Neuronal stem cell (in vitro differentiated cells): ENCODE data around the gene CERCAM.
"Not testable (repeated sequence)": the region's sequence is repeated elsewhere in the genome, so short reads cannot be mapped to it uniquely, and the experiment has no call there.

Experiments
- DNase-seq: peaks from one replicate; pipeline ENCODE4 v3.0.0-alpha.2; 2013; ENCODE audit warnings: low spot score
- H2AFZ ChIP-seq: one replicate; pipeline ENCODE4 v1.6.1; 2013; ENCODE audit warnings: mild to moderate bottlenecking, low read length, inconsistent platforms
- H2AK5ac ChIP-seq: 2 replicates; pipeline ENCODE4 v1.6.1; 2013; ENCODE audit warnings: low read depth, mild to moderate bottlenecking, inconsistent platforms, low read length, moderate library complexity, mixed read lengths
- H2BK120ac ChIP-seq: 2 replicates; pipeline ENCODE4 v1.6.1; 2013; ENCODE audit warnings: low read depth, mild to moderate bottlenecking, inconsistent platforms, low read length, moderate library complexity, mixed read lengths
- H2BK12ac ChIP-seq: one replicate; pipeline ENCODE4 v1.6.1; 2013; ENCODE audit warnings: low read length, inconsistent platforms
- H2BK15ac ChIP-seq: 2 replicates; pipeline ENCODE4 v1.6.1; 2013; ENCODE audit warnings: mild to moderate bottlenecking, low read length, inconsistent platforms, mixed read lengths
- H2BK5ac ChIP-seq: one replicate; pipeline ENCODE4 v1.6.1; 2013; ENCODE audit warnings: inconsistent platforms, mild to moderate bottlenecking, low read length, moderate library complexity
- H3K14ac ChIP-seq: one replicate; pipeline ENCODE4 v1.6.1; 2013; ENCODE audit warnings: low read length, inconsistent platforms
- H3K18ac ChIP-seq: 2 replicates; pipeline ENCODE4 v1.6.1; 2013; ENCODE audit warnings: low read length, inconsistent platforms
- H3K23ac ChIP-seq: 2 replicates; pipeline ENCODE4 v1.6.1; 2013; ENCODE audit warnings: low read depth, mild to moderate bottlenecking, mixed read lengths, low read length, inconsistent platforms; ENCODE audit not compliant: poor library complexity
- H3K27ac ChIP-seq: replicated peaks from 3 replicates; pipeline ENCODE4 v1.5.1; 2013; ENCODE audit warnings: low read length, inconsistent platforms
- H3K27me3 ChIP-seq, 3 experiments: 2 replicates each; pipeline ENCODE4 v1.6.1; 2013; ENCODE audit warnings: low read length in 3 of 3, mild to moderate bottlenecking in 2 of 3, inconsistent platforms in 1 of 3, low read depth in 1 of 3, mixed read lengths in 1 of 3, moderate library complexity in 1 of 3; ENCODE audit not compliant: control insufficient read depth in 3 of 3, insufficient read depth in 3 of 3
- H3K36me3 ChIP-seq, 2 donors: replicated peaks in 1 of 2; 2 replicates each; pipeline ENCODE4 v1.6.1; 2013; ENCODE audit warnings: low read length in 2 of 2; ENCODE audit not compliant: control insufficient read depth in 2 of 2, insufficient read depth in 2 of 2
- H3K4ac ChIP-seq: 2 replicates; pipeline ENCODE4 v1.6.1; 2013; ENCODE audit warnings: inconsistent platforms, mild to moderate bottlenecking, low read length, moderate library complexity
- H3K4me1 ChIP-seq, 2 donors: 1 replicate in 1 of 2; 2 replicates in 1 of 2; pipeline ENCODE4 v1.6.1; 2013; ENCODE audit warnings: low read length in 2 of 2, low read depth in 1 of 2; ENCODE audit not compliant: control insufficient read depth in 2 of 2, insufficient read depth in 1 of 2
- H3K4me2 ChIP-seq: one replicate; pipeline ENCODE4 v1.6.1; 2013; ENCODE audit warnings: mild to moderate bottlenecking, low read length, inconsistent platforms; ENCODE audit not compliant: insufficient read depth, poor library complexity, severe bottlenecking
- H3K4me3 ChIP-seq, 2 donors: 2 replicates each; pipeline ENCODE4 v1.5.1; 2013; ENCODE audit warnings: low read length in 2 of 2, mild to moderate bottlenecking in 2 of 2, inconsistent platforms in 1 of 2, moderate library complexity in 1 of 2
- H3K79me1 ChIP-seq: one replicate; pipeline ENCODE4 v1.6.1; 2013; ENCODE audit warnings: low read depth, mild to moderate bottlenecking, inconsistent platforms, low read length, moderate library complexity
- H3K9ac ChIP-seq: one replicate; pipeline ENCODE4 v1.6.1; 2013; ENCODE audit warnings: mild to moderate bottlenecking, low read depth, low read length, inconsistent platforms; ENCODE audit not compliant: poor library complexity
- H3K9me3 ChIP-seq, 2 donors: replicated peaks in 1 of 2; 2 replicates each; pipeline versions ENCODE3 to v1.6.1; 2013; ENCODE audit warnings: low read length in 2 of 2, mild to moderate bottlenecking in 2 of 2, inconsistent platforms in 1 of 2, low read depth in 1 of 2, mixed read lengths in 1 of 2, moderate library complexity in 1 of 2; ENCODE audit not compliant: control insufficient read depth in 2 of 2, insufficient read depth in 1 of 2
- H4K8ac ChIP-seq: one replicate; pipeline ENCODE4 v1.6.1; 2013; ENCODE audit warnings: low read depth, mild to moderate bottlenecking, inconsistent platforms, low read length, moderate library complexity
- H4K91ac ChIP-seq: one replicate; pipeline ENCODE4 v1.6.1; 2013; ENCODE audit warnings: low read length, low read depth, mild to moderate bottlenecking, inconsistent platforms; ENCODE audit not compliant: poor library complexity
- WGBS, 2 donors: extraction: QIAGEN DNeasy Blood & Tissue Kit; methylation state at CpG; one replicate each; pipeline ENCODE4 v1.1.7; 2013; ENCODE audit warnings: missing lambda C conversion rate in 2 of 2, mixed read lengths in 1 of 2; ENCODE audit not compliant: insufficient read length in 2 of 2, insufficient replicate concordance in 1 of 2; ENCODE audit errors: extremely low coverage in 2 of 2; 5-methylcytosine and 5-hydroxymethylcytosine counted together

Gene CERCAM

DNA sequence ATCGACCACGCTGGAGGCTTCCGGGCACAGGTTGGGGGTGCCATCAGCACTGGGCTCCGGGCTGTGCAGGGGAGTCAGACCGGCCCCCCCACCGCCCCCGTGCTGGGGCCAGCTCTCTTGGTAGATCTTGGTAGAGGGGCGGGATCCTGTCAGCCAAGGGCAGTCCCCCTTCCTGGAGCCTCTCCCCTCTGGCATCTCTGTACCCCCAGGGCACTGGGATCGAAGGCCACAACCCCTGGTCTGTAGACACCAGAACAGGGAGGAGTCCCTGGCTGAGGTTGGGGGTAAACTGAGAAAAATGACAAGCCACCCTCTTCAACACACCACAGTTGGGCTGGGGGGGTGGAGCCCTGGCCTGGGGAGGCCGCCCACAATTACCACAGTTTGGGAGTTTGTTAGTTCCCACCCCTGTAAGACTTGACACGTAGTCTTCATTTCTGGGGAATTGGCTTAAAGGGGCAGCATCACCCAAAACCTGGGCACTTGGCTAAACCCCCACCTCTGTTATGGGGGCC, 882 bp downstream of the CERCAM start:
- Histone ChIP-seq H4K91ac (no peak overlapping the region), H3K27me3 (peaks cover 0 to 56% (median 15%) of the 10 kb centered on the region in 3 experiments), H3K9ac (no peak overlapping the region), H2BK15ac (no peak overlapping the region), H3K79me1 (peaks cover 3% of the 10 kb centered on the region), H2BK5ac (peak overlapping the region; percentile 5), H3K27ac (no peak overlapping the region), H2AK5ac (peak overlapping the region; percentile 83), H2AFZ (peak overlapping the region; percentile 100), H3K36me3 (peaks cover 0 to 14% of the 10 kb centered on the region in 2 donors), H3K18ac (peak overlapping the region; percentile 59), H3K9me3 (peaks cover 0 to 2% of the 10 kb centered on the region in 2 donors), H3K4me2 (peak overlapping the region; percentile 97), H2BK12ac (no peak overlapping the region), H3K4me1 (peaks cover 4 to 11% of the 10 kb centered on the region in 2 donors), H3K4ac (no peak overlapping the region), H4K8ac (no peak overlapping the region), H3K14ac (no peak overlapping the region), H3K23ac (peak overlapping the region; percentile 80), H2BK120ac (peak overlapping the region; percentile 9), H3K4me3 (peak overlapping the region in 1 of 2 donors; percentile 82)
- no CpG with 5 or more reads among the region's 11 CpGs for WGBS, 2 donors
- DNase-seq, result no peak

DNA sequence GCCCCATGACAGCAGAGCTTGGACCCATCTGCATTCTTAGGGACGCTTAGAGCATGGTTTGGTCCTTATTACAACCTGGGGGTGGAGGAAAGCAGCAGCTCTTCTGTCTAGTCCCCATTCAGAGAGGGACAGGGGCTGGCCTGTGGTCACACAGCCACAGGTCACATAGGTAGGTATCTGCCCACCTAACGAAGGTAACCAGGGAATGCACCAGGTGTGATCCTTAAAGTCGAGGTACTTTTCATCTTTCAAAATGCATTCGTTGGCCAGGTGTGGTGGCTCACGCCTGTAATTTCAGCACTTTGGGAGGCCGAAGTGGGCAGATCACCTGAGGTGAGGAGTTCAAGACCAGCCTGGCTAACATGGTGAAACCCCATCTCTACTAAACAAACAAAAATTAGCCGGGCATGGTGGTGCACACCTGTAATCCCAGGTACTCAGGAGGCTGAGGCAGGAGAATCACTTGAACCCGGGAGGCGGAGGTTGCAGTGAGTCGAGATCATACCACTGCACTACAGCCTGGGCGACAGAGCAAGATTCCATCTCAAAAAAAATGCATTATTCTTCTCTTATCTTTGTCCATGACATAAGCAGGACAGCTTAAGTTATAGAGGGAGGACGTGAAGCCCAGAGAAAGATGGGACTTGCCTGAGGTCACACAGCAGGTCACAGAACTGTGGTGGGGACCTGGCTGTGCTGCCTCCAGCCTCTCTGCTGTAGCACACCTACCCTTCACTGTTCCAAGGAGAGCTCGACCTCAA, 1.5 kb downstream of the CERCAM start:
- H2BK15ac ChIP-seq, H2AFZ ChIP-seq, DNase-seq, H3K14ac ChIP-seq, H3K9me3 ChIP-seq, H3K4me2 ChIP-seq, H4K91ac ChIP-seq, H3K9ac ChIP-seq, H3K27ac ChIP-seq, H3K4ac ChIP-seq, H4K8ac ChIP-seq, H3K23ac ChIP-seq, H3K79me1 ChIP-seq, H2BK12ac ChIP-seq, H3K18ac ChIP-seq, H2AK5ac ChIP-seq, H3K4me3 ChIP-seq: not testable (repeated sequence)
- peak overlapping the region; percentile 9 for H2BK120ac ChIP-seq
- peak overlapping the region; percentile 5 for H2BK5ac ChIP-seq
- peaks cover 0 to 17% of the 10 kb centered on the region in 2 donors for H3K36me3 ChIP-seq
- H3K27me3 ChIP-seq, result peaks cover 0 to 50% (median 15%) of the 10 kb centered on the region in 3 experiments
- H3K4me1 ChIP-seq, result peaks cover 4 to 10% of the 10 kb centered on the region in 2 donors
- WGBS, 2 donors, result no CpG with 5 or more reads among the region's 13 CpGs

DNA sequence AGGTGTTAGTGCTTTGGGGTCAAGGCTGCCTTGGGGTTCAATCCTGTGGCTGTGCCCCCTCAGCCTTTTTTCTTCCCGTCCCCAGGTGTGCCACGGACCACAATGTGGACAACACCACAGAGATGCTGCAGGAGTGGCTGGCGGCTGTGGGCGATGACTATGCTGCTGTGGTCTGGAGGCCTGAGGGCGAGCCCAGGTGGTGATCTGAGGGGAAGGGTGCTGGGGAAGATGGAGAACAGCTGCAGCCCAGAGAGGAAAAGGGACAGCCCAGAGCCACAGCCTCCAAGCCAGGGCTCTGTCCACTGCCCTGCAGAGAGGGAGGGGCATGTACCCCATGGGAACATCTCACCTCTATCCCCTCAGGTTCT, 2.1 kb downstream of the CERCAM start:
- Histone ChIP-seq H3K18ac (no peak overlapping the region), H3K4ac (no peak overlapping the region), H3K14ac (no peak overlapping the region), H2BK12ac (no peak overlapping the region), H2BK15ac (no peak overlapping the region), H4K91ac (no peak overlapping the region), H2AFZ (no peak overlapping the region), H3K4me2 (no peak overlapping the region), H3K9me3 (peaks cover 0 to 2% of the 10 kb centered on the region in 2 donors), H3K36me3 (peaks cover 0 to 17% of the 10 kb centered on the region in 2 donors), H3K27me3 (peaks cover 0 to 47% (median 15%) of the 10 kb centered on the region in 3 experiments), H2AK5ac (no peak overlapping the region), H2BK120ac (no peak overlapping the region), H3K9ac (no peak overlapping the region), H3K79me1 (peaks cover 3% of the 10 kb centered on the region), H3K27ac (no peak overlapping the region), H3K23ac (no peak overlapping the region), H4K8ac (no peak overlapping the region), H3K4me1 (peaks cover 4 to 10% of the 10 kb centered on the region in 2 donors), H2BK5ac (no peak overlapping the region), H3K4me3 (no peak overlapping the region)
- no CpG with 5 or more reads among the region's 5 CpGs for WGBS, 2 donors
- no peak for DNase-seq

DNA sequence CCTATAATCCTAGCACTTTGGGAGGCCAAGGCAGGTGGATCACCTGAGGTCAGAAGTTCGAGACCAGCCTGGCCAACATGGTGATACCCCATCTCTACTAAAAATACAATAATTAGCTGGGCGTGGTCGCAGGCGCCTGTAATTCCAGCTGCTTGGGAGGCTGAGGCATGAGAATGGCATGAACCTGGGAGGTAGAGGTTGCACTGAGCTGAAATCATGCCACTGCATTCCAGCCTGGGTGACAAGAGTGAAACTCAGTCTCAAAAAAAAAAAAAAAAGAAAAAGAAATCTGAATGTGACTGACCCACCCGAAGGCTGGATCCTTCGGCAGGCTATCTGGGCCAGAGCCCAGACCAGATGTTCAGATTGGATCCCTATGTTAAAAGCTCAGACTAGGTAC, 2.7 kb downstream of the CERCAM start:
- peaks cover 0 to 47% (median 15%) of the 10 kb centered on the region in 3 experiments for H3K27me3 ChIP-seq
- no CpG with 5 or more reads among the region's 6 CpGs for WGBS, 2 donors
- H3K18ac ChIP-seq, H3K23ac ChIP-seq, H3K4me3 ChIP-seq, H3K9me3 ChIP-seq, H3K4me2 ChIP-seq, H3K27ac ChIP-seq, H2AFZ ChIP-seq, H4K8ac ChIP-seq, H2BK5ac ChIP-seq, H3K4ac ChIP-seq, H3K14ac ChIP-seq, H3K79me1 ChIP-seq, H3K9ac ChIP-seq, DNase-seq, H2AK5ac ChIP-seq, H4K91ac ChIP-seq, H2BK120ac ChIP-seq, H2BK12ac ChIP-seq, H2BK15ac ChIP-seq: not testable (repeated sequence)
- peaks cover 0 to 22% of the 10 kb centered on the region in 2 donors for H3K36me3 ChIP-seq
- H3K4me1 ChIP-seq, result peaks cover 4 to 11% of the 10 kb centered on the region in 2 donors
